Hepatocyte (in vitro differentiated cells): ENCODE results near the gene SGPP2. TPM values are rescaled to one million over a fixed set of nuclear protein-coding genes. Genes with fewer than 3 reads are reported as not detected.

Experiments used
- DNase-seq: peaks from one replicate; pipeline ENCODE4 v3.0.0-alpha.2; 2016; ENCODE audit warnings: low spot score
- H2AFZ ChIP-seq: fragments of 200-600 bp; sonication (generic); 2 replicates; pipeline ENCODE4 v1.6.0; 2016; ENCODE audit warnings: antibody characterized with exemption, mild to moderate bottlenecking
- H3K27ac ChIP-seq: fragments of 200-600 bp; sonication (generic); 2 replicates; pipeline ENCODE4 v1.5.1; 2016; ENCODE audit warnings: mild to moderate bottlenecking
- H3K27me3 ChIP-seq: fragments of 200-600 bp; sonication (generic); 2 replicates; pipeline ENCODE4 v1.6.1; 2016
- H3K36me3 ChIP-seq: fragments of 200-600 bp; sonication (generic); replicated peaks from 2 replicates; pipeline ENCODE4 v1.5.1; 2016; ENCODE audit warnings: low read depth; ENCODE audit not compliant: insufficient read depth
- H3K4me1 ChIP-seq: fragments of 200-600 bp; sonication (generic); 2 replicates; pipeline ENCODE4 v1.5.1; 2016; ENCODE audit warnings: mild to moderate bottlenecking, moderate library complexity; ENCODE audit not compliant: insufficient read depth
- H3K4me2 ChIP-seq: fragments of 200-600 bp; sonication (generic); 2 replicates; pipeline ENCODE4 v1.6.0; 2016
- H3K4me3 ChIP-seq: fragments of 200-600 bp; sonication (generic); 2 replicates; pipeline ENCODE4 v1.5.1; 2016; ENCODE audit warnings: mild to moderate bottlenecking
- H3K79me2 ChIP-seq: fragments of 200-600 bp; sonication (generic); 2 replicates; pipeline ENCODE4 v1.6.0; 2017; ENCODE audit warnings: mild to moderate bottlenecking
- H3K9me2 ChIP-seq: fragments of 200-600 bp; sonication (generic); replicated peaks from 2 replicates; pipeline ENCODE4 v1.6.0; 2017; ENCODE audit warnings: mild to moderate bottlenecking; ENCODE audit not compliant: insufficient read depth
- H3K9me3 ChIP-seq: fragments of 200-600 bp; sonication (generic); 2 replicates; pipeline ENCODE4 v1.5.1; 2016; ENCODE audit warnings: low read depth, mild to moderate bottlenecking
- H4K20me1 ChIP-seq: fragments of 200-600 bp; sonication (generic); 2 replicates; pipeline ENCODE4 v1.6.0; 2016; ENCODE audit warnings: mild to moderate bottlenecking; ENCODE audit not compliant: insufficient read depth, poor library complexity, severe bottlenecking
- EZH2 ChIP-seq: fragments of 200-600 bp; sonication (generic); IDR thresholded peaks from 2 replicates; pipeline ENCODE4 v1.6.1; 2016; ENCODE audit warnings: antibody characterized with exemption, mild to moderate bottlenecking, borderline replicate concordance
- EZH2phosphoT487 ChIP-seq: fragments of 200-600 bp; sonication (generic); IDR thresholded peaks from one replicate; pipeline ENCODE4 v1.6.1; 2018; ENCODE audit warnings: antibody characterized with exemption, mild to moderate bottlenecking, low read depth, moderate library complexity; ENCODE audit not compliant: unreplicated experiment, severe bottlenecking
- WGBS: methylation state at CpG from one replicate; pipeline ENCODE4 v1.1.6; 2016; ENCODE audit warnings: low lambda C conversion rate; ENCODE audit errors: missing lambda C conversion rate; 5-methylcytosine and 5-hydroxymethylcytosine counted together
- polyA plus RNA-seq: library from polyadenylated mRNA; unstranded; fragments of >200 nt; fragmentation: Nextera tagmentation; extraction: Ambion mirVana; gene quantifications from 2 replicates; pipeline ENCODE4 v1.2.1, GENCODE V29; 2016
- total RNA-seq: library from RNA; depleted of rRNA; stranded (reverse); fragments of >200 nt; gene quantifications from 2 replicates; pipeline ENCODE4 v1.2.3, GENCODE V29; 2014
- TF ChIP-seq, protein P1 (sequence below): fragments of 200-600 bp; sonication (generic); IDR thresholded peaks from 2 replicates; pipeline ENCODE4 v1.5.1; 2016; ENCODE audit warnings: antibody characterized with exemption, mild to moderate bottlenecking; ENCODE audit not compliant: poor library complexity

The SGPP2 gene
- total and polyA plus RNA-seq, 2 experiments from 2014 or later = 1.4 to 1.8 TPM

DNA sequence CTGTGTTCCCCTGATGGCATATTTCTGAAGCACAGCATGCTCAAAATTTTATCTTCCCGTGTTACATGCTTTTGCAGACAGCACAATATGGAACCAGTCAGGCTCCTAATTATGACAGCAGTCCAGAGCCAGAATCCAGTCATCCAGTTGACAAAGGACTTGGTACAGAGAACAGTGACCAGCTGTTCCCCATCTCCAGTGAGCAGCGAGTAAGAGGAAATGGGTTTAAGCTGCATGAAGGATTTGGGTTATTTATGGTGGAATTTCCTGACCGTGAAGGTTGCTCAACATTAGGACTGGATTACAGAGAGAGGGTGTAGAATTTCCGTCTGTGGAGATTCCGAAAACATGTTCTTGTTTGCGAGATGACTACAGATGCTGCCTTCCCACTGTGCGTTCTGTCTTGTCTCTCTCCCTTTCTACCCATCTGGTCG is 24.4 kb downstream of the SGPP2 start:
- WGBS = 48% methylated on average over 8 of the region's 8 CpGs
- H3K79me2 ChIP-seq = no peaks in the 10 kb centered on the region
- no peaks in the 10 kb centered on the region for H3K4me1 ChIP-seq
- no peaks in the 10 kb centered on the region for H4K20me1 ChIP-seq
- no peaks in the 10 kb centered on the region for H3K9me3 ChIP-seq
- DNase-seq = peak; percentile 34
- no peak overlapping the region for H3K4me2 ChIP-seq
- H2AFZ ChIP-seq = no peak overlapping the region
- no peak overlapping the region for H3K4me3 ChIP-seq
- H3K27me3 ChIP-seq = peaks cover 3% of the 10 kb centered on the region
- no peaks in the 10 kb centered on the region for H3K9me2 ChIP-seq
- no peak for TF ChIP-seq EZH2phosphoT487
- TF ChIP-seq, protein P1, sequence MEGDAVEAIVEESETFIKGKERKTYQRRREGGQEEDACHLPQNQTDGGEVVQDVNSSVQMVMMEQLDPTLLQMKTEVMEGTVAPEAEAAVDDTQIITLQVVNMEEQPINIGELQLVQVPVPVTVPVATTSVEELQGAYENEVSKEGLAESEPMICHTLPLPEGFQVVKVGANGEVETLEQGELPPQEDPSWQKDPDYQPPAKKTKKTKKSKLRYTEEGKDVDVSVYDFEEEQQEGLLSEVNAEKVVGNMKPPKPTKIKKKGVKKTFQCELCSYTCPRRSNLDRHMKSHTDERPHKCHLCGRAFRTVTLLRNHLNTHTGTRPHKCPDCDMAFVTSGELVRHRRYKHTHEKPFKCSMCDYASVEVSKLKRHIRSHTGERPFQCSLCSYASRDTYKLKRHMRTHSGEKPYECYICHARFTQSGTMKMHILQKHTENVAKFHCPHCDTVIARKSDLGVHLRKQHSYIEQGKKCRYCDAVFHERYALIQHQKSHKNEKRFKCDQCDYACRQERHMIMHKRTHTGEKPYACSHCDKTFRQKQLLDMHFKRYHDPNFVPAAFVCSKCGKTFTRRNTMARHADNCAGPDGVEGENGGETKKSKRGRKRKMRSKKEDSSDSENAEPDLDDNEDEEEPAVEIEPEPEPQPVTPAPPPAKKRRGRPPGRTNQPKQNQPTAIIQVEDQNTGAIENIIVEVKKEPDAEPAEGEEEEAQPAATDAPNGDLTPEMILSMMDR = no peak
- TF ChIP-seq EZH2 = no peak
- H3K36me3 ChIP-seq = no peaks in the 10 kb centered on the region
- H3K27ac ChIP-seq = no peak overlapping the region

DNA sequence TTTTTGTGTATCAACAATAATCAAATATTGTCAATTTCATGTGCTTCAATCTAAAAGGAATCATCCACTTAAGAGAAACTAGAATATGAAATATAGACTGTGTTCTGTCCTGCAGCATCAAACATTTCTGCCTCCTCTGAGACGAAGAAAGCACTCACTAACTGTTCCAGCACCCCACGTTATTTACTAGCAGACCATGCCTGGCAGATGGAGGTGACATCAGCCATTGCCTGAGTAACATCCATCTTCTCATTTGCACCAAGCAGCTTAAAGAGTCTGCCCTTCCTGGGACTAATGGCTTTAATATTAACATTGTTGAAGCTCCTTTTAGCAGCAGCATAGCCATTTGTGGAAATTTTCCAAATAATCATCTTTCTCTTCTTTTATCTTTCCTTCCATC is 25.7 kb downstream of the SGPP2 start:
- no peak for DNase-seq
- Histone ChIP-seq H3K4me1 (no peaks in the 10 kb centered on the region), H4K20me1 (no peaks in the 10 kb centered on the region), H3K79me2 (no peaks in the 10 kb centered on the region), H3K9me3 (no peaks in the 10 kb centered on the region), H3K4me2 (no peak overlapping the region), H3K27me3 (peaks cover 3% of the 10 kb centered on the region), H3K4me3 (no peak overlapping the region), H3K9me2 (no peaks in the 10 kb centered on the region), H2AFZ (no peak overlapping the region), H3K27ac (no peak overlapping the region), H3K36me3 (no peaks in the 10 kb centered on the region)
- 77% methylated on average over 2 of the region's 2 CpGs for WGBS
- no peak for TF ChIP-seq EZH2phosphoT487
- TF ChIP-seq, protein P1 = no peak
- no peak for TF ChIP-seq EZH2

DNA sequence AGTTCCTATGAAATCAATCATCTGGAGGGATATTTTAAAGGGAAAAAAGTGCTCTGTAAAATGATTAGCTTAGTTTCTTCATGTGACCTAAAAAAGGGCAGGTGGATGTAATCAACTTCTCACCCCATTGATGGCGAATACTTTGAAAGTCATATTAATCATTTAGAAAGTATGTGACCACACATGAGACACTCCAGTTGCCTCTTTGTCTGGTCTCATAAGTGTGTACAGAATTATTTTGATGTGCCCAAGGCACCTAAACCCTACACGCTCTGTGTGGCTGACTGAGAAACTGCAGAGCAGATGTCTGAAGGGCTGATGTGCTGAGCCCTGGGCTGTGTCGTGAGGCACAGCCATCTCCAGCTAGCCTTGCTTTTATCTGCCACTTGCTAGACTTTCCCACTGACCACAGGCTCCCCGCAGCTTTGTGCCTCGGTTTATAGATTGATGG is 26.9 kb downstream of the SGPP2 start:
- Histone ChIP-seq H3K4me1 (no peaks in the 10 kb centered on the region), H3K27ac (no peak overlapping the region), H3K79me2 (no peaks in the 10 kb centered on the region), H3K9me3 (no peaks in the 10 kb centered on the region), H3K9me2 (no peaks in the 10 kb centered on the region), H3K4me3 (no peak overlapping the region), H3K36me3 (no peaks in the 10 kb centered on the region), H3K27me3 (peaks cover 3% of the 10 kb centered on the region), H3K4me2 (no peak overlapping the region), H4K20me1 (no peaks in the 10 kb centered on the region), H2AFZ (no peak overlapping the region)
- WGBS = 46% methylated on average over 5 of the region's 5 CpGs
- no peak for DNase-seq
- TF ChIP-seq EZH2phosphoT487 = no peak
- TF ChIP-seq, protein P1 = no peak
- no peak for TF ChIP-seq EZH2
